ENCODE data around the gene C1orf122. TPM values are rescaled to one million over a fixed set of nuclear protein-coding genes. Genes with fewer than 3 reads are reported as not detected.
A peak's percentile ranks its signal among the peaks of the same experiment; 100 is the strongest.

C1orf122 gene
- total and polyA plus RNA-seq, 2 of the 8 experiments (the other 6 are each of a cell fraction or from before 2014, with no cell fraction given) = 32.1 to 36.9 TPM

- TF ChIP-seq YY1 (IDR thresholded peaks at IDR 0.05; ENCODE audit: low read depth, low read length) = peak; percentile 59; the same call in 1 of the 2 replicates
- TF ChIP-seq TBP (IDR thresholded peaks at IDR 0.05; ENCODE audit: low read depth, low read length) = 0 out of 2 replicates have a peak, but pooled peaks have one; percentile 28
Measured at GRCh38 chr1:37795340-37796125, 12.1 kb upstream of the C1orf122 start (continued).
